ENCODE measurements around the gene FNDC5. TPM values are rescaled to one million over a fixed set of nuclear protein-coding genes. Genes with fewer than 3 reads are reported as not detected.

Gene FNDC5
- total and polyA plus RNA-seq, 2 of the 13 experiments (the other 11 are each of a cell fraction or from before 2014, with no cell fraction given): 1.4 to 3.1 TPM

DNA sequence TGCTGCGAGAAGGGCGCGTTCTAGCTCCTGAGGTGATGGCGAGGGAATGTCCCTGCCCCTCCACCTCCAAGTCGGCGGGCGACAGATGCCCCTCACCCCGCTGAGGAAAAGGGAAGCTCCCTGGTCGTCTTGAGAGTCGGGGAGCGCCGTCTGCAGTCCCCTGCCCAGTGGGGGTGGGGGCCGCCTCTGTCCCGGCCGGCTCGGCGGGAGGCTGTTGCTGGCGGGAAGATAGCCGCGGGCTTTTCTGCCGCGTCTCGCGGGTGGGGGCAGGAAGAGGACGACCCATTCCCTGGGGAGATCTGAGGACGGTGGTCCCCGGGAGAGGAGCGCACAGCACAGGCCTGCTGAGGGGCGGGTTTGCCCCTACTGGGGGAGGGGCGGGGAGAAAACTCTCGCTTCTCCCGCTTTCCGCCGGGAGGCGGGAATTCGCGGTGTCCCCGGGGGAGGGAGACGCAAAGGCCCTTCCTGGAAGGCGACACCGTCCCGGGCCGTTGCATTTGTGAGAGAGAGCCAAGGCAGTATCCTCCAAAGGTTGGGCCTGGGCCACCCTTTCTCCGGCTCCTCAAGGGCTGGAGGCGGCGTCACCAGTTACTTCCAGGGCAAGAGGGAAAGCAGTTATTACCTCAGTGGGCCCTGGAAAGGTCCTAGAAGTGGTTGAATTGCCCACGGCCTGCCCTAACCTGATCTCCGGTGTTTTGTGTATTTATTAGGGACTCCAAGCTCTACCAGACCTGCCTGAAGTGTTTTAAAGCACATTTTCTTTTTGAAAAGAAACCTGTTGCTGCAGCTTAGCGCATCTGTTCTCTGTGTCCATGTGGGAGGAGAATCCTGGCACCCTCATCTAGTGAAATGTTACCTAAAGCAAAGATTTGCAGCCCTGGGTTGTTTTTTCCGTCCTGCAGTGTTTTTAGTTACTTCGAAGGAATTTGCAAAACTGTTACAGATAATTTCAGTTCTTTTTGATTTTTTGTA, 52.6 kb downstream of the FNDC5 start (continued):
- TF ChIP-seq ZZZ3 (CRISPR knock-in tag; IDR thresholded peaks at IDR 0.05; ENCODE audit: borderline replicate concordance) (no peak; the same call in 1 of the 2 replicates), ZFP90 (CRISPR knock-in tag; IDR thresholded peaks at IDR 0.05; ENCODE audit: borderline replicate concordance) (0 out of 2 replicates have a peak, but pooled peaks have one; percentile 8), JDP2 (CRISPR knock-in tag; IDR thresholded peaks at IDR 0.05; ENCODE audit: borderline replicate concordance) (no peak), SATB2 (CRISPR knock-in tag; IDR thresholded peaks at IDR 0.05) (no peak), SRSF1 (optimal IDR thresholded peaks at IDR 0.05; ENCODE audit: low read depth, low read length) (no peak), FOXA3 (CRISPR knock-in tag; IDR thresholded peaks at IDR 0.05) (no peak), YEATS4 (CRISPR knock-in tag; IDR thresholded peaks at IDR 0.05; ENCODE audit: borderline replicate concordance) (0 out of 2 replicates have a peak, but pooled peaks have one; percentile 2), KAT7 (CRISPR knock-in tag; IDR thresholded peaks at IDR 0.05; ENCODE audit: borderline replicate concordance) (peak; percentile 25; the same call in 1 of the 2 replicates)
- TF ChIP-seq, protein P1, sequence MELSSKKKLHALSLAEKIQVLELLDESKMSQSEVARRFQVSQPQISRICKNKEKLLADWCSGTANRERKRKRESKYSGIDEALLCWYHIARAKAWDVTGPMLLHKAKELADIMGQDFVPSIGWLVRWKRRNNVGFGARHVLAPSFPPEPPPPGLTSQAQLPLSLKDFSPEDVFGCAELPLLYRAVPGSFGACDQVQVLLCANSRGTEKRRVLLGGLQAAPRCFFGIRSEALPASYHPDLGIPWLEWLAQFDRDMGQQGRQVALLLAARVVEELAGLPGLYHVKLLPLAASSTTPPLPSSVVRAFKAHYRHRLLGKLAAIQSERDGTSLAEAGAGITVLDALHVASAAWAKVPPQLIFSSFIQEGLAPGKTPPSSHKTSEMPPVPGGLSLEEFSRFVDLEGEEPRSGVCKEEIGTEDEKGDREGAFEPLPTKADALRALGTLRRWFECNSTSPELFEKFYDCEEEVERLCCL (CRISPR knock-in tag; IDR thresholded peaks at IDR 0.05; ENCODE audit: borderline replicate concordance): no peak
- TF ChIP-seq, protein P2, sequence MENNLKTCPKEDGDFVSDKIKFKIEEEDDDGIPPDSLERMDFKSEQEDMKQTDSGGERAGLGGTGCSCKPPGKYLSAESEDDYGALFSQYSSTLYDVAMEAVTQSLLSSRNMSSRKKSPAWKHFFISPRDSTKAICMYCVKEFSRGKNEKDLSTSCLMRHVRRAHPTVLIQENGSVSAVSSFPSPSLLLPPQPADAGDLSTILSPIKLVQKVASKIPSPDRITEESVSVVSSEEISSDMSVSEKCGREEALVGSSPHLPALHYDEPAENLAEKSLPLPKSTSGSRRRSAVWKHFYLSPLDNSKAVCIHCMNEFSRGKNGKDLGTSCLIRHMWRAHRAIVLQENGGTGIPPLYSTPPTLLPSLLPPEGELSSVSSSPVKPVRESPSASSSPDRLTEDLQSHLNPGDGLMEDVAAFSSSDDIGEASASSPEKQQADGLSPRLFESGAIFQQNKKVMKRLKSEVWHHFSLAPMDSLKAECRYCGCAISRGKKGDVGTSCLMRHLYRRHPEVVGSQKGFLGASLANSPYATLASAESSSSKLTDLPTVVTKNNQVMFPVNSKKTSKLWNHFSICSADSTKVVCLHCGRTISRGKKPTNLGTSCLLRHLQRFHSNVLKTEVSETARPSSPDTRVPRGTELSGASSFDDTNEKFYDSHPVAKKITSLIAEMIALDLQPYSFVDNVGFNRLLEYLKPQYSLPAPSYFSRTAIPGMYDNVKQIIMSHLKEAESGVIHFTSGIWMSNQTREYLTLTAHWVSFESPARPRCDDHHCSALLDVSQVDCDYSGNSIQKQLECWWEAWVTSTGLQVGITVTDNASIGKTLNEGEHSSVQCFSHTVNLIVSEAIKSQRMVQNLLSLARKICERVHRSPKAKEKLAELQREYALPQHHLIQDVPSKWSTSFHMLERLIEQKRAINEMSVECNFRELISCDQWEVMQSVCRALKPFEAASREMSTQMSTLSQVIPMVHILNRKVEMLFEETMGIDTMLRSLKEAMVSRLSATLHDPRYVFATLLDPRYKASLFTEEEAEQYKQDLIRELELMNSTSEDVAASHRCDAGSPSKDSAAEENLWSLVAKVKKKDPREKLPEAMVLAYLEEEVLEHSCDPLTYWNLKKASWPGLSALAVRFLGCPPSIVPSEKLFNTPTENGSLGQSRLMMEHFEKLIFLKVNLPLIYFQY (CRISPR knock-in tag; IDR thresholded peaks at IDR 0.05; ENCODE audit: borderline replicate concordance): no peak
